NB4 (cell line): Measurements from ENCODE around the gene SCD5.

Experiments
- POLR2A ChIP-seq: IDR thresholded peaks from 2 replicates; pipeline ENCODE4 v1.6.1; 2011; ENCODE audit warnings: mild to moderate bottlenecking; ENCODE audit not compliant: insufficient read length; ENCODE audit errors: extremely low read depth
- TF ChIP-seq, protein P1 (sequence below): IDR thresholded peaks from one replicate; pipeline ENCODE4 v1.5.1; 2012; ENCODE audit warnings: low read depth, low read length

DNA sequence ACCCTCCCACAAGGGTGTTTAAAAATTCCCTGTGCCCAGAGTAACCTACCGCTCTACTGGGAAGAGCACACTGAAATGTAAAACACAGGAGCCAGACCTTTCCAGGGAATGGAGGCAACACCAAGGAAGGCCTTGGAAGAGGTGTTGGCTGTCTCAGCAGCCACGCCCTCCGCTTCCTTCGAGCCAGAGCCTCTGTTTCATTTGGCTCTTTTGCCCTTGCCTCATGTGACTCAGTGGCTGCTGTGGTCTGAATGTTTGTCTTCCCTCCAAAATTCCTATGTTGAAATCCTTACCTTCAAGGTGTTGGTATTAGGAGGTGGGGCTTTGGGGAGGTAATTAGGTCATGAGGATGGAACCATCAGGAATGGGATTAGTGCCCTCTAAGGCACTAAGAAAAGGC, 11.3 kb downstream of the SCD5 start:
- TF ChIP-seq, protein P1, sequence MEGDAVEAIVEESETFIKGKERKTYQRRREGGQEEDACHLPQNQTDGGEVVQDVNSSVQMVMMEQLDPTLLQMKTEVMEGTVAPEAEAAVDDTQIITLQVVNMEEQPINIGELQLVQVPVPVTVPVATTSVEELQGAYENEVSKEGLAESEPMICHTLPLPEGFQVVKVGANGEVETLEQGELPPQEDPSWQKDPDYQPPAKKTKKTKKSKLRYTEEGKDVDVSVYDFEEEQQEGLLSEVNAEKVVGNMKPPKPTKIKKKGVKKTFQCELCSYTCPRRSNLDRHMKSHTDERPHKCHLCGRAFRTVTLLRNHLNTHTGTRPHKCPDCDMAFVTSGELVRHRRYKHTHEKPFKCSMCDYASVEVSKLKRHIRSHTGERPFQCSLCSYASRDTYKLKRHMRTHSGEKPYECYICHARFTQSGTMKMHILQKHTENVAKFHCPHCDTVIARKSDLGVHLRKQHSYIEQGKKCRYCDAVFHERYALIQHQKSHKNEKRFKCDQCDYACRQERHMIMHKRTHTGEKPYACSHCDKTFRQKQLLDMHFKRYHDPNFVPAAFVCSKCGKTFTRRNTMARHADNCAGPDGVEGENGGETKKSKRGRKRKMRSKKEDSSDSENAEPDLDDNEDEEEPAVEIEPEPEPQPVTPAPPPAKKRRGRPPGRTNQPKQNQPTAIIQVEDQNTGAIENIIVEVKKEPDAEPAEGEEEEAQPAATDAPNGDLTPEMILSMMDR = no peak
- TF ChIP-seq POLR2A = no peak
